Large intestine (tissue), 3 donors: ENCODE results near the gene NINJ2. TPM values are rescaled to one million over a fixed set of nuclear protein-coding genes. Genes with fewer than 3 reads are reported as not detected.

Experiments
- DNase-seq, 2 donors: peaks; one replicate each; pipeline versions ENCODE4 v3.0.0 to v3.0.0-alpha.2; 2013
- H3K27ac ChIP-seq: one replicate; pipeline ENCODE4 v1.5.1; 2013; ENCODE audit warnings: low read length
- H3K27me3 ChIP-seq: 2 replicates; pipeline ENCODE4 v1.6.1; 2013; ENCODE audit warnings: low read length; ENCODE audit not compliant: control insufficient read depth, insufficient read depth
- H3K36me3 ChIP-seq: 2 replicates; pipeline ENCODE4 v1.6.1; 2013; ENCODE audit warnings: low read length; ENCODE audit not compliant: control insufficient read depth, insufficient read depth
- H3K4me1 ChIP-seq: one replicate; pipeline ENCODE4 v1.6.1; 2013; ENCODE audit warnings: low read length; ENCODE audit not compliant: control insufficient read depth, insufficient read depth
- H3K4me3 ChIP-seq: one replicate; pipeline ENCODE4 v1.5.1; 2013; ENCODE audit warnings: low read length
- H3K9me3 ChIP-seq: one replicate; pipeline ENCODE4 v1.6.1; 2013; ENCODE audit warnings: mild to moderate bottlenecking, low read depth, low read length, moderate library complexity; ENCODE audit not compliant: control insufficient read depth
- WGBS: methylation state at CpG from one replicate; pipeline ENCODE4 v1.1.5; 2013; ENCODE audit warnings: low lambda C conversion rate; ENCODE audit not compliant: insufficient coverage; 5-methylcytosine and 5-hydroxymethylcytosine counted together
- polyA plus RNA-seq: library from polyadenylated mRNA; unstranded; fragments of 120-200 nt; gene quantifications from one replicate; pipeline ENCODE4 v1.2.1, GENCODE V29; 2013

NINJ2 gene
- polyA plus RNA-seq, 1 donor: 2.8 TPM

- Histone ChIP-seq H3K27ac (no peak overlapping the region), H3K4me3 (no peak overlapping the region), H3K4me1 (no peaks in the 10 kb centered on the region), H3K27me3 (peaks cover 12% of the 10 kb centered on the region), H3K9me3 (no peaks in the 10 kb centered on the region), H3K36me3 (no peaks in the 10 kb centered on the region)
- WGBS: 62% methylated on average over 2 of the region's 5 CpGs
- no peak for DNase-seq
Observed at GRCh38 chr12:659090-659683, 4.1 kb downstream of the NINJ2 start.

- Histone ChIP-seq H3K27me3 (no peaks in the 10 kb centered on the region), H3K9me3 (no peaks in the 10 kb centered on the region), H3K4me3 (no peak overlapping the region), H3K4me1 (no peaks in the 10 kb centered on the region), H3K27ac (no peak overlapping the region), H3K36me3 (peaks cover 3% of the 10 kb centered on the region)
- no CpG with 5 or more reads among the region's 3 CpGs for WGBS
- DNase-seq: no peak
Observed at GRCh38 chr12:650983-651382, 12.3 kb downstream of the NINJ2 start.

GRCh38 chr12:647385-648085 lies 15.7 kb downstream of the NINJ2 start:
- WGBS: no CpG with 5 or more reads among the region's 7 CpGs
- Histone ChIP-seq H3K4me3 (no peak overlapping the region), H3K4me1 (no peaks in the 10 kb centered on the region), H3K9me3 (no peaks in the 10 kb centered on the region), H3K27me3 (no peaks in the 10 kb centered on the region), H3K36me3 (peaks cover 3% of the 10 kb centered on the region), H3K27ac (no peak overlapping the region)
- no peak for DNase-seq

GRCh38 chr12:646442-647384 lies 16.5 kb downstream of the NINJ2 start:
- Histone ChIP-seq H3K4me1 (no peaks in the 10 kb centered on the region), H3K9me3 (no peaks in the 10 kb centered on the region), H3K36me3 (peaks cover 3% of the 10 kb centered on the region), H3K4me3 (no peak overlapping the region), H3K27me3 (no peaks in the 10 kb centered on the region), H3K27ac (no peak overlapping the region)
- WGBS: no CpG with 5 or more reads among the region's 14 CpGs
- DNase-seq: no peak

- H3K4me3 ChIP-seq: no peak overlapping the region
- H3K27ac ChIP-seq: no peak overlapping the region
- peaks cover 3% of the 10 kb centered on the region for H3K36me3 ChIP-seq
- WGBS: 100% methylated on average over 1 of the region's 8 CpGs
- H3K9me3 ChIP-seq: no peaks in the 10 kb centered on the region
- DNase-seq: no peak
- no peaks in the 10 kb centered on the region for H3K4me1 ChIP-seq
- H3K27me3 ChIP-seq: no peaks in the 10 kb centered on the region
Observed at GRCh38 chr12:645563-646071, 17.6 kb downstream of the NINJ2 start.

GRCh38 chr12:644818-645552 lies 18.3 kb downstream of the NINJ2 start:
- 100% methylated on average over 1 of the region's 6 CpGs for WGBS
- Histone ChIP-seq H3K27ac (no peak overlapping the region), H3K36me3 (peaks cover 3% of the 10 kb centered on the region), H3K4me3 (no peak overlapping the region), H3K9me3 (no peaks in the 10 kb centered on the region), H3K27me3 (no peaks in the 10 kb centered on the region), H3K4me1 (no peaks in the 10 kb centered on the region)
- DNase-seq: no peak

- Histone ChIP-seq H3K9me3 (no peaks in the 10 kb centered on the region), H3K4me1 (no peaks in the 10 kb centered on the region), H3K27me3 (no peaks in the 10 kb centered on the region), H3K4me3 (no peak overlapping the region), H3K36me3 (peaks cover 3% of the 10 kb centered on the region), H3K27ac (no peak overlapping the region)
- WGBS: no CpG with 5 or more reads among the region's 6 CpGs
- no peak for DNase-seq
Observed at GRCh38 chr12:644303-644639, 19.0 kb downstream of the NINJ2 start.

- Histone ChIP-seq H3K27ac (peak overlapping the region; percentile 89), H3K36me3 (peaks cover 3% of the 10 kb centered on the region), H3K9me3 (no peaks in the 10 kb centered on the region), H3K4me1 (no peaks in the 10 kb centered on the region), H3K27me3 (no peaks in the 10 kb centered on the region), H3K4me3 (peak overlapping the region; percentile 82)
- WGBS: no CpG with 5 or more reads among the region's 33 CpGs
- peak in 1 of 2 donors; percentile 46 for DNase-seq
Observed at GRCh38 chr12:643475-644302, 19.6 kb downstream of the NINJ2 start.

- WGBS: no CpG with 5 or more reads among the region's 95 CpGs
- peaks cover 3% of the 10 kb centered on the region for H3K36me3 ChIP-seq
- no peaks in the 10 kb centered on the region for H3K9me3 ChIP-seq
- peak overlapping the region; percentile 82 for H3K4me3 ChIP-seq
- no peaks in the 10 kb centered on the region for H3K27me3 ChIP-seq
- peak overlapping the region; percentile 89 for H3K27ac ChIP-seq
- DNase-seq: peak; percentile 67 to 89
- H3K4me1 ChIP-seq: no peaks in the 10 kb centered on the region
Observed at GRCh38 chr12:642633-643474, 20.4 kb downstream of the NINJ2 start.
